ENCODE measurements around the gene BTNL2. TPM values are rescaled to one million over a fixed set of nuclear protein-coding genes. Genes with fewer than 3 reads are reported as not detected.

The BTNL2 gene
- total RNA-seq, 4 donors from 2014 or later = not detected

DNA sequence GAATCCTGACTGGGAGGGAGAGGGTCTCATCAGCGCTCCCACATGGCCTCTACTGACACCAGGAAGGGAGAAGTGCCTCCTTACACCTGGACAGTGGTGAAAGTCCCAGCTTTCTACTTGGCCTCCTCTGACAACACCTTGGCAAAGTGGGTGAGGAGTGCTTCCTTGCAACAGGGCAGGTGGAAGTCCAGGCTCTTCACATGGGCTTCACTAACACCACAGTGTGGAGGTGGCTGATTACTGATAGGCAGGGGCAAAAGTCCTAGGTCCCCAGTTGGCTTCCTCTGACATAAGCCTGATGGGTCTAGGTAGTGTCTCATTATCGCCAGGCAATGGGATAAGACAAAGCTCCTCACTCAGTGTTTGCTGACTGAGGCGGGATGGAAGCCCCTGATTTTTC, 23.2 kb upstream of the BTNL2 start:
- TF ChIP-seq, protein P1, sequence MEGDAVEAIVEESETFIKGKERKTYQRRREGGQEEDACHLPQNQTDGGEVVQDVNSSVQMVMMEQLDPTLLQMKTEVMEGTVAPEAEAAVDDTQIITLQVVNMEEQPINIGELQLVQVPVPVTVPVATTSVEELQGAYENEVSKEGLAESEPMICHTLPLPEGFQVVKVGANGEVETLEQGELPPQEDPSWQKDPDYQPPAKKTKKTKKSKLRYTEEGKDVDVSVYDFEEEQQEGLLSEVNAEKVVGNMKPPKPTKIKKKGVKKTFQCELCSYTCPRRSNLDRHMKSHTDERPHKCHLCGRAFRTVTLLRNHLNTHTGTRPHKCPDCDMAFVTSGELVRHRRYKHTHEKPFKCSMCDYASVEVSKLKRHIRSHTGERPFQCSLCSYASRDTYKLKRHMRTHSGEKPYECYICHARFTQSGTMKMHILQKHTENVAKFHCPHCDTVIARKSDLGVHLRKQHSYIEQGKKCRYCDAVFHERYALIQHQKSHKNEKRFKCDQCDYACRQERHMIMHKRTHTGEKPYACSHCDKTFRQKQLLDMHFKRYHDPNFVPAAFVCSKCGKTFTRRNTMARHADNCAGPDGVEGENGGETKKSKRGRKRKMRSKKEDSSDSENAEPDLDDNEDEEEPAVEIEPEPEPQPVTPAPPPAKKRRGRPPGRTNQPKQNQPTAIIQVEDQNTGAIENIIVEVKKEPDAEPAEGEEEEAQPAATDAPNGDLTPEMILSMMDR (IDR thresholded peaks at IDR 0.05) = no peak
- TF ChIP-seq POLR2A (IDR thresholded peaks at IDR 0.05) (no peak), EP300 (IDR thresholded peaks at IDR 0.05) (no peak), POLR2AphosphoS5 (IDR thresholded peaks at IDR 0.05) (no peak)
- no peak overlapping the region for H3K27ac ChIP-seq
- no peak for ATAC-seq
- no peaks in the 10 kb centered on the region for H3K36me3 ChIP-seq
- H3K27me3 ChIP-seq = peaks cover 23% of the 10 kb centered on the region
- no peaks in the 10 kb centered on the region for H3K9me3 ChIP-seq
- no peak overlapping the region for H3K4me3 ChIP-seq
- WGBS, 2 donors (ENCODE audit: low coverage in 1 of 2) = 59 to 89% methylated on average over 1 to 3 of the region's 3 CpGs
- H3K4me1 ChIP-seq = no peaks in the 10 kb centered on the region

DNA sequence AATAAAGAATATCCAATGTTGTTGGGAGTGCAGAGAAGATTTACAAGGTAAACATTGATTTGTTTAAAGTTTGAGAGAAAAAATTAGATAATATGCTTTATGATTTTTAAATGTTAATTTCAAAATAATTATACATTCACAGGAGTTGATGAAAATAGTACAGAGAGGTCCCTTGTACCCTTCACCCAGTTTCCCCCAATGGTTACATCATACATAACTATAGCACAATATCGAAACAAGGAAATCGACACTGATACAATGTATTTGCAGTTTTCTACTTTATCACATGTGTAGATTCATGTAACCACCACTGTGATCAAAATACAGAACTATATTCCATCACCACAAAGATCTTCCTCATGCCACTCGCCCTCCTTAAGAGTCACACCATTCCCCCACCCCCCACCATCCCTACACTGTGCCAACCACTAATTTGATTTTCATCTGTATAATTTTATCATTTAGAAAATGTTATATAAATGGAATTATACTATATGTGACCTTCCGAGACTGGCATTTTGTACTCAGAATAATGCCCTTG, 21.0 kb upstream of the BTNL2 start:
- WGBS, 2 donors (ENCODE audit: low coverage in 1 of 2) = 72 to 75% methylated on average over 4 of the region's 4 CpGs
- Histone ChIP-seq H3K27ac (no peak overlapping the region), H3K36me3 (no peaks in the 10 kb centered on the region), H3K4me1 (no peaks in the 10 kb centered on the region), H3K27me3 (peaks cover 17% of the 10 kb centered on the region), H3K9me3 (no peaks in the 10 kb centered on the region), H3K4me3 (no peak overlapping the region)
- no peak for ATAC-seq
- TF ChIP-seq, protein P1 (IDR thresholded peaks at IDR 0.05) = no peak
- TF ChIP-seq POLR2AphosphoS5 (IDR thresholded peaks at IDR 0.05) = no peak
- TF ChIP-seq EP300 (IDR thresholded peaks at IDR 0.05) = no peak
- TF ChIP-seq POLR2A (IDR thresholded peaks at IDR 0.05) = no peak

DNA sequence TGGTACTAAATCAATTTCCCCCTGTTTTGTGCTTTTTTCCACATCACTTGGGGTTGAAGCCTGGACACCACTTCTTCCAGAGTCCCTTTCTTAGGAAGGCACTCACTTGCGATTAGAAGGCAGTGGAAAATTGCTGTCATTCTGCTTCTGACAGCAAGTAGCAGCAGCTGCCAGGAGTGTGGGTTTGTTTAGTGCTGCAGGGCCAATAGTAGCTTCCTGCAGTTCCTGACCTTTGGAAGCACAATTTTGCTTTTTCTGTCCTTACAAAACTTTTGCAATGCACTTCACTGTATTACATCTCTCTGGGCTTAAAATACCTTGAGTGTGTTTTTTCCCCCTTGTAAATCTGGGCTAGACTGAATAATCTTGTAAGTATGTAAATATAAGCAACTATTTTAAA, 20.2 kb upstream of the BTNL2 start:
- 20% methylated on average over 1 of the region's 1 CpG; no CpG with 5 or more reads in 1 of the 2 donors for WGBS, 2 donors (ENCODE audit: low coverage in 1 of 2)
- H3K9me3 ChIP-seq = no peaks in the 10 kb centered on the region
- H3K27me3 ChIP-seq = peaks cover 17% of the 10 kb centered on the region
- no peak overlapping the region for H3K4me3 ChIP-seq
- H3K27ac ChIP-seq = no peak overlapping the region
- no peaks in the 10 kb centered on the region for H3K36me3 ChIP-seq
- TF ChIP-seq POLR2A (IDR thresholded peaks at IDR 0.05) (no peak), EP300 (IDR thresholded peaks at IDR 0.05) (no peak), POLR2AphosphoS5 (IDR thresholded peaks at IDR 0.05) (no peak)
- TF ChIP-seq, protein P1 (IDR thresholded peaks at IDR 0.05) = no peak
- no peak for ATAC-seq
- H3K4me1 ChIP-seq = no peaks in the 10 kb centered on the region

DNA sequence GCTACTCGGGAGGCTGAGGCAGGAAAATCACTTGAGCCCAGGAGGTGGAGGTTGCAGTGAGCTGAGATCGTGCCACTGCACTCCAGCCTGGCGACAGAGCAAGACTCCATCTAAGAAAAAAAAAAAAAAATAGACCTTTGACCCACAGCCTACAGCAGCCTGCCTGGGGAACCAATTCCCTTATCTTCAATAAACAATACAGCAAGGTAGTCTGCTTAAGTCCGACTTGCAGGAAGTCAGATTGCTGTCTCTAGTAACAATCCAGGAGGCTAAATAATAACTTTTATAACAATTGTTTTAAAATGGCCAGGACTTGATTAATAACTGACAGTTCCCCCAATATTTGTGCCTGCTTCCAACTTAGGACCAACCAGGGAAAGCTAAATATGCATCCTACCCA, 19.4 kb upstream of the BTNL2 start:
- TF ChIP-seq, protein P1 (IDR thresholded peaks at IDR 0.05) = no peak
- TF ChIP-seq EP300 (IDR thresholded peaks at IDR 0.05) (no peak), POLR2AphosphoS5 (IDR thresholded peaks at IDR 0.05) (no peak), POLR2A (IDR thresholded peaks at IDR 0.05) (no peak)
- no peaks in the 10 kb centered on the region for H3K4me1 ChIP-seq
- H3K27ac ChIP-seq = no peak overlapping the region
- H3K27me3 ChIP-seq = peaks cover 14% of the 10 kb centered on the region
- 36 to 46% methylated on average over 3 of the region's 4 CpGs for WGBS, 2 donors (ENCODE audit: low coverage in 1 of 2)
- no peaks in the 10 kb centered on the region for H3K36me3 ChIP-seq
- H3K9me3 ChIP-seq = no peaks in the 10 kb centered on the region
- H3K4me3 ChIP-seq = no peak overlapping the region
- ATAC-seq = no peak

DNA sequence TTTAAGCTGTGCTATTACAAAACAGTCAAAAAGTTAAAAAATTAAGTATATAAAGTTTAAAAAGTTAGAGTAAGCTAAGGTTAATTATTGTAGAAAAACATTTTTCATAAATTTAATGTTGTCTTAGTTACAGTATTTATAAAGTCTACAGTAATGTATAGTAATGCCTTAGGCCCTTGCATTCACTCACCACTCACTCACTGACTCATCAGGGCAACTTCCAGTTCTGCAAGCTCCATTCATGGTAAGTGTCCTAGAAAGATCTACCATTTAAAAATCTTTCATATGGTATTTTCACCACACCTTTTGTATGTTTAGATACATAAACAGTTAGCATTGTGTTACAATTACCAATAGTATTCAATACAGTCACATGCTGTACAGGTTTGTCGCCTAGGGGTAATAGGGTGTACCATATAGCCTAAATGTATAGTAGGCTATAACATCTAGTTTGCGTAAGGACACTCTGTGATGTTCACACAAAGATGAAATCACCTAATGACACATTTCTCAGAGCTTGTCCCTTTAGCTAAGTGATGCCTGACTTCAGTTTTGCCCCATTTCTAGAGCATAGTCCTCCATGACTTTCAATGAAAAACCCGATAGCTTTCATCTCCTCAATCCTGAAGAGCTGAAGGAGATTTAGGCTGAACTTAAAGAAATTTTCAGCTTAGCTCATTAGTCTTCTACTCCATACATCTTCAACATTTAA, 17.8 kb upstream of the BTNL2 start:
- WGBS, 2 donors (ENCODE audit: low coverage in 1 of 2) = 92 to 94% methylated on average over 3 of the region's 3 CpGs
- no peaks in the 10 kb centered on the region for H3K4me1 ChIP-seq
- H3K4me3 ChIP-seq = no peak overlapping the region
- peaks cover 14% of the 10 kb centered on the region for H3K27me3 ChIP-seq
- H3K9me3 ChIP-seq = no peaks in the 10 kb centered on the region
- no peak overlapping the region for H3K27ac ChIP-seq
- no peak for TF ChIP-seq EP300 (IDR thresholded peaks at IDR 0.05)
- TF ChIP-seq POLR2A (IDR thresholded peaks at IDR 0.05) = no peak
- TF ChIP-seq POLR2AphosphoS5 (IDR thresholded peaks at IDR 0.05) = no peak
- TF ChIP-seq, protein P1 (IDR thresholded peaks at IDR 0.05) = no peak
- H3K36me3 ChIP-seq = no peaks in the 10 kb centered on the region
- ATAC-seq = no peak

Measured in gastroesophageal sphincter (tissue), 4 donors.